Muscle of arm (tissue), 12 donors: ENCODE data around the gene NCAPG. TPM values are rescaled to one million over a fixed set of nuclear protein-coding genes. Genes with fewer than 3 reads are reported as not detected.
"Not testable (repeated sequence)": the region's sequence is repeated elsewhere in the genome, so short reads cannot be mapped to it uniquely, and the experiment has no call there.

Experiments used
- DNase-seq: peaks from one replicate; pipeline ENCODE4 v3.0.0-alpha.2; 2013
- polyA plus RNA-seq, 12 donors: library from polyadenylated mRNA; unstranded; fragments of 120-200 nt; gene quantifications; one replicate each; pipeline ENCODE4 v1.2.1, GENCODE V29; 2013; ENCODE audit not compliant: insufficient read length in 12 of 12

Gene NCAPG
- polyA plus RNA-seq, 12 donors, result 8.1 to 24.6 (median 17.3) TPM; not detected in 1

DNA sequence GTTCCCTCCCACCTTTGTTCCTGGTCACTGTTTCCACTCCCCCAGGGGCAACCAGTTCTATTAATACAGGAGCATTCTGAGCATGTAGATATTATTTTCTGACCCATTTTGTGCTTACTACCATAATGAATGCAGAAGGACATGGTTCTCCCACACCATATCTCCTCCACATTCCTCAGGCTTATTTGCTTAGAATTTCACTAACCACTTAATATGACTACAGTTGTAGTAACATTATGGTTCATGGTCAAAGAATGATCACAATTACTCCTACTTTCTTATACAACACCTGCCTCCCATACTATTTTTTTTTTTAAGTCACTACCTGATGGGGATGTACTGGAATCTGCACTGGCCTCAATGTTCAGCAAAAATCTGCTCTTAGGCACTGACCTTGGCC, 21.8 kb upstream of the NCAPG start:
- DNase-seq, result no peak

DNA sequence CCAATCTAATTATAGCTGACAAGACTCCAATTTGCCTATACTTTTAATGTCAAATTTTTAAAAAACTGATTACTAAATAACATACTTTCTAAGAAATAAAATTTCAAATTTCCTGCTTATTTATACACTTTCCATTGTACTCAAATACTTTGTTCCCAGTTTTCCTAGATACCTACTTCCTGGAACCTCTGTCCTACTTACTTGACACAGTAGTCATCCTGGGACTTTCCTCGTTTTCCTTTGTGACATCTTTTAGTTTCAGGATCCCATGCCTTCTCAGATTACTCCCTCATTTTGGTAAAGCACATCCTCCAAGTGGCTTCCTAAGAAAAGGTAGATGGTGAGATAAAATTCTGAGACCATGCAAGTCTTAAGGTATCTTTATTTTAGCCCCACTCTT, 16.0 kb upstream of the NCAPG start:
- no peak for DNase-seq

DNA sequence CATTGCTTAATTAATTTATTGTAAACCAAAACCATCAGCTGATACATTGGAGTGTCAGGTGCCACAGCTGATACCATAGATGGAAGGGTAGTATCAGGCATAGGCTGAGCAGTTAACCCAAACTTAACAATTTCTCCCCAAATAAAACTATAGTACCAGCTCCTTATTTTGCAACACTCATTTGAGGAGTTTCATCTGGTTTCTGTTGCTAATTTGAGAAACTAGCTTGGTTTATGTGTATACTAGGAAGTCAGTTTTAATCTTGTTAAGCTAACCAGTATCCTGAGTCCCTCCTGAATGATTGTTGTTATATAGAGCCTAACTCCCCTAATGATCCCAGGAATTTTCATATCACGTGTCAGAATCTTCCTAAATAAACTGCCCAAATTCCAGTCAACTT, 13.0 kb upstream of the NCAPG start:
- DNase-seq, result no peak

DNA sequence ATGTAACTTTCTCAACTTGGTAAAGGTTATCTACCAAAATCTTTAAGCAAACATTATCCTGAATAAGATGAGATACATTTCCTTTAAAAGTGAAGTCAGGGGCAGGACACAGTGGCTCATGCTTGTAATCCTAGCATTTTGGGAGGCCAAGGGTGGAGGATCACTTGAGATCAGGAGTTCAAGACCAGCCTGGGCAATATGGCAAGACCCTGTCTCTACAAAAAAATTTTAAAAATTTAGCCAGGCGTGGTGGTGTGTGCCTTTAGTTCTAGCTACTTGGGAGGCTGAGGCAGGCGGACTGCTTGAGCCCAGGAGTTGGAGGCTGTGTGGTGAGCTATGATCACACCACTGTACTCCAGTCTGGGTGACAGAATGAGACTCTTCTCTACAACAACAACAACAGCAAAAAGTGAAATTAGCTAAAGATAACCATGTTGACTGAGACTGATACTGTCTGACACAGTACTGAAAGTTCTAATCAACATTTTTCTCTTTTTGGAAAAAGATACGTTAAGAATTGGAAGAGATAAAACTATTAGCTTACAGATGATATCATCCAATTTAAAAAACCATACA, 5.1 kb upstream of the NCAPG start:
- DNase-seq, result no peak

DNA sequence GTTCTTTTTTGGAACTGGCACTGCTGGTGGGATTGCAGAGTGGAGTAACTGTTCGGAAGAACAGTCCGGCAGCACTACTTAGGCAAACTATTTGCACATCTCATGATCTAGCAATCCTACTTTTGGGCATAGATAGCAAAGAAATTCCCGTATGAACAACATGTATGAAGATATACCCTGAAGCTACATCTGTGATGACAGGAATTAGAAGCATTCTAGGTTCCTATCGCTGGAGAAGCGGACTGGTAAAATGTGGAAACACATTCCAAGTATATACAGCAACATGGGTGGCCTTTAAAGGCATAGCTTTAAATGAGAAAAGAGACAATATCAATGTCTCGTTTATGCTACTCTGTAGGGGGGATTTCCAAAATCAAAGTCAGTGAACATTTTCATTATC, 3.3 kb upstream of the NCAPG start:
- DNase-seq, result no peak

DNA sequence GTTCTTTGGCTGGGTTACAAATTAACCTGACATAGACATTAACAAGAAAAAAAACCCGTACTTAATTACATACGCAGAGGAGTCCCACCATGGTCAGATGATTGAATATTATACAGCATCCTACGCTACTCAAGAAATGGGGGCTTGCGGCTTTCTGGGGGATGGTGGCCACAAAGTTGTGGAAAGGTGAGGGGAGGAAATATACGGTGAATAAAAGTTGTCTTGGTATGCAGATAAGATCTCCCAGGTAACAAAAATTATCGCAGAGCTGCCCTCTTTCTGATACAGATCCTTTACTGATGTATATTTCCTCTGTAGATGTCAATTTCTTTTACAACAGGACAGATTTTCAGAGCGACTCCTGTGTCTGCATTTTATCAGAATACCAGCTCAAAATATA, 1.1 kb upstream of the NCAPG start:
- no peak for DNase-seq

DNA sequence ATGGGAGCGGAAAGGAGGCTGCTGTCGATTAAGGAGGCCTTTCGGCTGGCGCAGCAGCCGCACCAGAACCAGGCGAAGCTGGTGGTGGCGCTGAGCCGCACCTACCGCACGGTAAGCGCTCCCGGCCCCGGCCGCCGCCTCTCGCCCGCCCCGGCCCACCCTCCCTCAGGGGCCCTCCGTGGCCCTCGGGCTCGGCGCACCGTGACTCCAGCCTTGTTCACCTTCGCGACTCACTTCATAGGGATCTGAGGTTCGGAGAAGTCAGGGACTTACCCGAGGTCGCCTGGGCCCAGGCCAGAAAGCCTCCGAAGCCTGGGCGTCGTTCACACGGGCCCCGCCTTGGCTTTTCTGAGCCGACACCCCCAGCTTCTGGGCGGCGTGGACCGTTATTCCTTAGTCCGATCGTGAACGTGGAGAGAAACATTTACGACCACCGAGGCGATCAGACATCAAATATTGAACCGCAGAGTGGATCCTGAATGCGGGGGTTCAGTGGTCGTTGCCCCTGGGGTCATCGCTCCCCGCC, 362 bp downstream of the NCAPG start:
- no peak for DNase-seq

DNA sequence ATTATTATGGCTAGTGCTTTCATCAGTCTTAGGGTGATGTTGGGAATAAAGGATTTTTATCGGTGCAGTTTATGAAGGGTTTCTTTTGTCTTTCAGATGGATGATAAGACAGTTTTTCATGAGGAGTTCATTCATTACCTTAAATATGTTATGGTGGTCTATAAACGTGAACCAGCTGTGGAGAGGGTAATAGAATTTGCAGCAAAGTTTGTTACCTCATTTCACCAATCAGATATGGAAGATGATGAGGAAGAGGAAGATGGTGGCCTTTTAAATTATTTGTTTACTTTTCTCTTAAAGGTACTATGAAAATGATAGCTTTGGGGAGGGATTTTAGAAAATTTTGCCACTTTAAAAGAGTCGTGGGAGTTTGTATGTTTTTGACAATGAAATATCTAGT, 1.3 kb downstream of the NCAPG start:
- no peak for DNase-seq

DNA sequence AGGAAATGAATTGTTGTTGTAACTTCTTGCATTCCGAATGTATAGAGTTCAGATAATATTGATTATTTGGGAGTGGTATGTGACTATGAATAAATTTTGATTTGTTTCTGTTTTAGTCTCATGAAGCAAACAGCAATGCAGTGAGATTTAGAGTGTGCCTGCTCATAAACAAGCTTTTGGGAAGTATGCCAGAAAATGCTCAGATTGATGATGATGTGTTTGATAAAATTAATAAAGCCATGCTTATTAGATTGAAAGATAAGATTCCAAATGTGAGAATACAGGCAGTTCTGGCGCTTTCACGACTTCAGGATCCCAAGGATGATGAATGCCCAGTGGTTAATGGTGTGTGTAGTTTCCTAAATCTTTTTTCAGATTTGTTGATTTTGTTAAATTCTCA, 2.0 kb downstream of the NCAPG start:
- DNase-seq, result no peak

DNA sequence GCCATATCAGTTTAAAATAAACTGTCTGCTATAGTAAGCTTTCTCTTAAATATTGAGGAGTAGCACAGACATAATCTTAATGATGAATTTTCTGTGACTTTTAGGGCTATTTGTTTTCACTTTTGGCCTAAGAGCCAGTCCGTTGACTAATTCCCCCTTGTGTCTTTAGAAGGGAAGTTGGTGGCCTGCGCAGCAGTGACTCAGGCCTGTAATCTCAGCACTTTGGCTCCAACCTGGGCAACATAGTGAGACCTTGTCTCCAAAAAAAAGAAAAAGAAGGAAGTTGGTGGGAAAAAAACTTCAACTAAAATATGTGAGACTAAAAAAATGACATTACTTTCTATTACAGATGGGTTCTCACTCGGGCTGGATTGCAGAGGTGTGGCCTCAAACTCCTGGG, 3.4 kb downstream of the NCAPG start:
- DNase-seq, result no peak

DNA sequence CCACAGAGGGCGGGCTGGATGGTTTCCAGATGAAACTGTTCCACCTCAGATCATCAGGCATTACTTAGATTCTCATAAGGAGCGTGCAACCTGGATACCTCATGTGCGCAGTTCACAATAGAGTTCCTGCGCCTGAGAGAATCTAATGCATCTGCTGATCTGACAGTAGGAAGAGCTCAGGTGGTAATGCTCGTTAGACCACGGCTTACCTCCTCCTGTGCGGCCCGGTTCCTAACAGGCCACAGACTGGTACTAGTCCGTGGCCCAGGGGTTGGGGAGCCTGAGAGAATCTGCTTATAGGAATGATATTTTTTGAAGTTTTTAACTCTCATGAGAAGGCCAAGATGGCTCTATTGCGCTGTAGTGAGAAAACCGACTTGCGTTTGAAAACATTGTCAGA, 5.4 kb downstream of the NCAPG start:
- no peak for DNase-seq

DNA sequence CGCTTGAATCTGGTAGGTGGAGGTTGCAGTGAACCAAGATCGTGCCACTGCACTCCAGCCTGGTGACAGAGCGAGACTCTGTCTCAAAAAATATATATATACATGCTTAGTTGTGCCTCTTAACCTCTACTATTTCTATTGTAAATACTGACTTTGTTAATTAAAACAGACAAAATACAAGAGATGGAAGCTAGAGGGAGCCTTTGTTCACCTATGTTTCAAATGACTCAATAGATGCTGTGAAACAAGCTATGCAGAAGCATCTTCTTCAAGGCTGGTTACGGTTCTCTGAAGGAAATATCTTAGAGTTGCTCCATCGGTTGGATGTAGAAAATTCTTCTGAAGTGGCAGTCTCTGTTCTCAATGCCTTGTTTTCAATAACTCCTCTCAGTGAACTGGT, 6.2 kb downstream of the NCAPG start:
- peak; percentile 41 for DNase-seq

DNA sequence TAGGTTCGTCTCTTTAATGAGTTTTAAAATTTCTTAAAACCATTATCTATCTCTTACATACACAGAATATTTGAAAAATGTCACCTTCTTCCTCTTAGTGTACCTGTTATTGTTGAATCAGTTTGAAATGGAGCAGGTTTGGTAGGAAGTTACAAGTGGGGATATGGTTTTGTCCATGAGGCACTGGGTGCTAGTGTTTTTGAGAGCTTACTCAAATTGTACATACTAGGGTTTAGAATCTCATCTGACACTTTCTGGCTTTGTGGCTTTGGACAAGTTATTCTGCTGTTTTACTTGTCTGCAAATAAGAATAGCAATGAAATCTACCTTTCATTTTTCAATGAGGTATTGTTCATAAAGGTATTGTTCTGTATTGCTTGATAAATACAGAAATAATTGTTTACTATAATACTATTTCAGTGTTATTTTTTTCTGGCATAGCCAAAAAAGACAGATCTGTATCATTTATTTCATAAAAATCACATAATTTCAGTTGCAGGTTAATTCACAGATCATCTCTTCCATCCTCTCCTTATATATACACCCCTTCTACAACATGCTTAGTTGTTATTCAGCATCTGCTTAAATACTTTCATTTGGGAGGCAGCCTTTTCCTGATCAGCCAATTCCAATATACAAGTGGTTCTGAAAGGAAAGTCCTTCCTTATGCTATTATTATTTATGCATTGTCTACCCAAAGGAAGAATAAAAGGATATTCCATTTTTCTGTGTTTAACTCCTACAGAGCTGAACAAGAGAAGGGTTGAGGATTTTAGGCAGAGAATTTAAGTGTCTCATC, 13.3 kb downstream of the NCAPG start:
- no peak for DNase-seq

DNA sequence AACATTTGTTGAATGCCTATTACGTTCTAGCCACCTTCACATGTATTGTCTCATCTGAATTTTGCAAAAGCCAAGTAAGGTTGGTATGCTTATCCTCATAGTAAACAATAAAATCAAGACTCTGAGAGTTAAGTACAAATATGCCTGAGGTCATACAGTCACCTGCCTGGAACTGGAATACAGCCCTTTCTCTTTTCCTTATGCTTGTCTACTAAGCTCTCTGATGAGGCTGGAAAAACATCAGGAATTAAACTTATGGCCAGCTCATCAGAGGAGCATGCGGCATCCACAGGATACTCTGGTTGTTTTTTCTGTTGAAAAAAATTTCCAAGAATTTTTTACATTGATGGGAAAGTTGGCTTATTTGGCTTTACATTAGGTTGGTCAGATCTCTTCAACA, 35.5 kb downstream of the NCAPG start:
- no peak for DNase-seq

DNA sequence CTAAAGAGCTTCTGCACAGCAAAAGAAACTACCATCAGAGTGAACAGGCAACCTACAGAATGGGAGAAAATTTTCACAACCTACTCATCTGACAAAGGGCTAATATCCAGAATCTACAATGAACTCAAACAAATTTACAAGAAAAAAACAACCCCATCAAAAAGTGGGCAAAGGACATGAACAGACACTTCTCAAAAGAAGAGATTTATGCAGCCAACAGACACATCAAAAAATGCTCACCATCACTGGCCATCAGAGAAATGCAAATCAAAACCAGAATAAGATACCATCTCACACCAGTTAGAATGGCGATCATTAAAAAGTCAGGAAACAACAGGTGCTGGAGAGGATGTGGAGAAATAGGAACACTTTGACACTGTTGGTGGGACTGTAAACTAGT, 39.5 kb downstream of the NCAPG start:
- DNase-seq, result not testable (repeated sequence)

DNA sequence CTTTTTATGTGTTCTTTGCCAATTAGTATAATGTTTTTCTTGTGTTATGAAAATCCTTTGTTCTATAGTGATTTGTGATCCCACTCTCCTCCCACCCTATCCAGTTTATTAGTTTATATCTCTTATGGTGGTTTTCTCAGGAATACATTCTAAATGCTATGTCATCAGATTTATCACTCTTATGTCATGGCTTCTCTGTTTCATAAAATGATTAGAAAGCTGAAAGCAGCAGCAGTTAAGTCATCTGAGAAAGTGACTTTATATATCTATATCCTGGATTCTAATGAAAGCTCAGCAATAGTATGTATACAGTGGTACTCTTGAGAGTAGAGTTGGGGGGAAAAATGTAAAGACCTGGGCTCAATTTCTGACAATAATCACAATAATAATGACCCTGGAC, 41.2 kb downstream of the NCAPG start:
- DNase-seq, result no peak

DNA sequence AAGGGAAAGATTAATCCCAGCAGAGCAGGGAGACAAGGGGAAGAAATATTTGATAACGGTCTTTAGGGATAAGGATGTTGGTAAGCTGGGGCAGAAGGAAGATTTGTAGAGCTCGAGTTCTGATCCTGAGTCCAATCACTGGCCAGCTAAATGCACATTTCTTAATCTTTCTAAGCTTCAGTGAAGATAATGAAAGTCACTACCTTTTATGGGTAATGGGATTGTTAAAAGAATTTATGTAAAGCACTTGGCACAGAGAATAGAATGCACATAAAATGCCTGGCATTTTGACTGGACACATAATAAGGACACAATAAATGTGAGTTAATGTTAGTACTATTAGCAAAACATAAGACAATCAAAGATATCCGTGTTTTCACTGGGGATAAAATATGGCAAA, 43.3 kb downstream of the NCAPG start:
- no peak for DNase-seq

DNA sequence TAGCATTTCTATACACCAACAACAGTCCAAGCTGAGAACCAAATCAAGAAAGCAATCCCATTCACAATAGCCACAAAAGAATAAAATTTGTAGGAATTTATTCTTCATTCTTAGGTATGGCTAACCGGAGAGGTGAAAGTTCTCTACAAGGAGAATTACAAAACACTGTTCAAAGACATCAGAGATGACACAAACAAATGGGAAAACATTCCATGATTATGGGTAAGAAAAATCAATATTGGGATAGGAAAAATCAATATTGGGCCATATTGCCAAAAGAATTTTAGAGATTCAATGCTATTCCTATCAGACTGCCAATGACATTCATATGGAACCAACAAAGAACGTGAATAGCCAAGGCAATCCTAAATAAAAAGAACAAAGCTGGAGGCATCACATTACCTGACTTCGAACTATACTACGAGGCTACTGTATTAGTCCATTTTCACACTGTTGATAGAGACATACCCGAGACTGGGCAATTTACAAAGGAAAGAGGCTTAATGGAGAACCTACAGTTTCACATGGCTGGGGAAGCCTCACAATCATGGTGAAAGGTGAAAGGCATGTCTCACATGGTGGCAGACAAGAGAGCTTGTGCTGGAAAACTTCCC, 49.1 kb downstream of the NCAPG start:
- DNase-seq, result no peak

DNA sequence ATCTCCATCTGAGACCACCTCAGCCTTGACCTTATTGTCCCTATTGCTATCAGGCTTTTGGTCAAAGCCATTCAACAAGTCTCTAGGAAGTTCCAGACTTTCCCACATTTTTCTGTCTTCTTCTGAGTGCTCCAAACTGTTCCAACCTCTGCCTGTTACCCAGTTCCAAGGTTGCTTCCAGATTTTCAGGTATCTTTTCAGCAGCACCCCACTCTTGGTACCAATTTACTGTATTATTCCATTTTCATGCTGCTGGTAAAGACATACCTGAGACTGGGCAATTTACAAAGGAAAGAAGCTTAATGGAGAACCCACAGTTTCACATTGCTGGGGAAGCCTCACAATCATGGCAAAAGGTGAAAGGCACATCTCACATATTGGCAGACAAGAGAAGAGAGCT, 51.1 kb downstream of the NCAPG start:
- DNase-seq, result not testable (repeated sequence)

DNA sequence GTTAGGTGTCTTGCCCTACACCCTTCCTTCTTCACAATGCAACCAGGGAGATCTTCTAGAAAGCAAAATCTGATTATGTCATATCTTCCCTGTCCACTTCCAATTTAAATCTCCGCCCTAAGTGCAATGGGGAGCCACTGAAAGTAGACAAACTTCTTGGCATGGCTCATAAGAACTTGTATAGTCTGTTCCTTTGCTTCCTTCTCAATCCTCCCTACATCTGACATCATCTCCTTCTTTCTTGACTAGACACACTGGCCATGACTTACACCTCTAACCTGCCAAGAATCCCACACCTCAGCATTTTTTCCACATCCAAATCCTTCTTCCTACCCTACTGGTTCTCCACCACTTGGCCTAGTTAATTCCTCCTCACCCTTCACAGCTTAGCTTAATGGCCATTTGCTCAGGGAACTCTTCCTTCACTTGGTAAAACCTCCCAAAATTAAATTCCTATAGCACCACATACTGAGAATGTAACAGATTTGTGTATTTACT, 55.1 kb downstream of the NCAPG start:
- DNase-seq, result no peak

DNA sequence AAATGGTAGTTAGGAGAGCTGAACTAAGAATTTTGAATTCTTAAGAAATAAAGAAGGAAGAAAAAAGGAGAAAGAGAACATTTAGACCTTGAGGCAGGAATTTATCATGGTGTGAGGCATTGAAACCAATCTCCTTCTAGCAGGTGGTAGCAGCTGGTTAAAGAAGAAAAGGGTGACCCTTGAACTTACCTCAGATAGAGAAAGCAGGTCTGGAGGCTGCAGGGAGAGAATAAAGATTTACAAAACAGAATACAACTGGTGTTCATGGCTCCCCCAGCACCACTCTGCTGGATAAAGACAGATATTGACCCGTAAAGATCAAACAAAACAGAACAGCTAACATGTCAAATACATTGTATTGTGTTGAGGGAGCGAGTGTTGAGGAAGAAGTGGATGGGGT, 56.0 kb downstream of the NCAPG start:
- DNase-seq, result no peak

DNA sequence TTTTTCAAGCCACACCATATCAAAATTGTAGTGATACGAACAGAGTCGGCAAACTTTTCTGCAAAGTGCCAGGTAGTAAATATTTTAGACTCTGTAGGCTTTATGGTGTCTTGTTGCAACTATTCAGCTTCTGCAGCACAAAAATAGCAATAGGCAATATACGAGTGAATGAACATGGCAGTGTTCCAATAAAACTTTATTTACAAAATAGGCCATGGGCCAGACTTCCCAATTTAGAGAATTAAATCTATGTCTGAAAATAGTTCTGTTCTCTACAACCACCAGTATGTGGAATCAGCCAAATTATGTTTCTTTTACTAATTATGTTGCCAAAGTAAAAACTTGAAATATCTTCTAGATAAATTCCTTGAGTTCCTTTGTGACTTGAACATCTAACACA, 56.5 kb downstream of the NCAPG start:
- DNase-seq, result no peak

DNA sequence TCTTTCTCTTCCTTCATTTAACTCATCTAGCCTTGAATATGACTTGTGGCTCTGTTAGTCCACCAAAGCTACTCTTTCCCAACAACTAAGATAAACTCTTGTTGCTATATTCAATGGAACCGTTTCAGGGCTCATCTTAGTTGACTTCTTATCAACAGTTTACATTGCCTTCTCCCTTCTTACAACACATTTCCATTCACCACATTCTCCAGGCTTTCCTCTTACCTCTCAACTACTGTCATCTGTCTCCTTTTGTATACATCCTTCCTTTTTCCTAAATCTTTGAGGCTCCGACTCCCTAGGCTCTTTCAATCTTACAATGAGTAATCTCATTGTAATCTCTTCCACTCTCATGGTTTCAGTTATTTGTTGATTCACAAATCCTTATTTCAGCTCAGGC, 58.5 kb downstream of the NCAPG start:
- no peak for DNase-seq
